GM21447 (cell line): ENCODE measurements around the gene SCGB1A1.

Experiments used
- ATAC-seq: cut with Tn5 transposase; IDR thresholded peaks from one replicate; pipeline ENCODE4 v1.9.1; 2021; ENCODE audit not compliant: unreplicated experiment

Gene SCGB1A1

DNA sequence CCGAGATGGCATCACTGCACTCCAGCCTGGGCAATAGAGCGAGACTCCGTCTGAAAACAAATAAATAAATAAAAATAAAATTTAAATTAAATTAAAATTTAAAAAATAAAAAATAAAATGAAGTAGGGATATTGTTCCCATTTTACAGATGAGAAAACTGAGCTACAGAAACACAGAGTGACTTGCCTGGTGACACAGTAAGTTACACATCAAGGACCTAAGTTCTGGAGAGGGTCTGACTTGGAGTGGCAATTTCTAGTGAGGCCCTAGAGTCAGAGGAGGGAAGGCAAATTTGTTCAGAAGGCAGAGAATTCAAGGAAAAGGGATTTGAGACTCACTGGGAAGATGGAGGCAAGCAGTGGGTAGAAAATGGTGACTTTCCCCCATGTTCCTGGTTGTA is 2.0 kb downstream of the SCGB1A1 start:
- no peak for ATAC-seq

DNA sequence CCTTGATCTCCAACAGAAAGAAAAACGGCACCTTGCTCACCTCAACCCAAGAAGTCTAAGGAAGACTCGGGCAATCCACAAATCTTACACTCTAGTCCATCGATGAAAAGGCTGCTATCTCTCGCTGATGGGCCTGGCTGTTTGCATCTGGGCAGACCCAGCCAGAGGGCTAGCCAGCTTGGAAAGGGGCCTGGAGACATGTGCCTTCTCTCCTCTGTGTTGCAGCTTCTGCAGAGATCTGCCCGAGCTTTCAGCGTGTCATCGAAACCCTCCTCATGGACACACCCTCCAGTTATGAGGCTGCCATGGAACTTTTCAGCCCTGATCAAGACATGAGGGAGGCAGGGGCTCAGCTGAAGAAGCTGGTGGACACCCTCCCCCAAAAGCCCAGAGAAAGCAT is 3.2 kb downstream of the SCGB1A1 start:
- ATAC-seq = no peak

DNA sequence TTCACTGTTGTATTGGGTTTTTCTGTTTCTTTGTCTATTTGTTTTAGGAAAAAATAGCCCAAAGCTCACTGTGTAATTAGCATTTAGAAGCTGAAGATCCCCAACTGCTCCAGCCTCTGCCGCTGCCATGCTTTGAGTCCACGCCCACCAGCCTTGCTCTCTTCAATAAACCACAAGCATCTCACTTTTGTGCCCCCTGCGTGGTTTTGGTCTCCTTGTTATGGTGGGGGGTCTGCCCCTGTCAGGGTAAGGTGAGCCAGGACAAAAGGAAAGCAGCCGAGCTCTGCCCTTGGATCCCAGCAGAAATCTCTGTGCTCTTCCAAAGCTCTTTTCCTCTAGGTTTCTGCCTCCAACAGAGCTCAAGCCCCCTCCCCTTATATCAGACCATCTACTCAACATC is 4.2 kb downstream of the SCGB1A1 start:
- ATAC-seq = no peak

DNA sequence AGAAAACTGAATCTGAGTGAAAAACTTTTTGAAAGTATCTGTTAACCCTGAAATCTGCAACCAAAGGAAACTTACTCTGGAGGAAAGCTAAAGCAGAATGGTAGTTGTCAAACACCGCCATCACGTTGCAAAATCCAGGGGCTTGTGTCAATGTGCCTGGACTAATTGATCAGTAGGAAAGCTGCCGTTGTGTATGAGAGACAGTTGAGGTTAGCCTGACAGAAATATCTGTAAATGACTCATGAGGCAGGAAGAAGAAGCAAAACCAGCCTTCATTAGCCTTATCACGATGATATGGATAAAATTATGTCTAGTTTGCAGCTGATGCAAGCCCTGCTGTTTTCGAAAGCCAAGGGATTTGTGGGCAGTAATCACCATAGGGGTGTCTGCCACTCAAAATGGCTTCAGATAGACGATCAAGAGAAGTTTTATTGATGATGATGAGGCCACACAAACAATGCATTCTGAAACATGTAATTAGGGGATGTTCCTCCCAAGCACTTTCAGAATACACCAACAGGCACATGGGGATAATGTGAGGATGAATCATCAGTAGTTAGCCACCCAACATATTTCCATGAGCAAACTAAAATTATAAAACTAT is 8.9 kb downstream of the SCGB1A1 start:
- no peak for ATAC-seq

DNA sequence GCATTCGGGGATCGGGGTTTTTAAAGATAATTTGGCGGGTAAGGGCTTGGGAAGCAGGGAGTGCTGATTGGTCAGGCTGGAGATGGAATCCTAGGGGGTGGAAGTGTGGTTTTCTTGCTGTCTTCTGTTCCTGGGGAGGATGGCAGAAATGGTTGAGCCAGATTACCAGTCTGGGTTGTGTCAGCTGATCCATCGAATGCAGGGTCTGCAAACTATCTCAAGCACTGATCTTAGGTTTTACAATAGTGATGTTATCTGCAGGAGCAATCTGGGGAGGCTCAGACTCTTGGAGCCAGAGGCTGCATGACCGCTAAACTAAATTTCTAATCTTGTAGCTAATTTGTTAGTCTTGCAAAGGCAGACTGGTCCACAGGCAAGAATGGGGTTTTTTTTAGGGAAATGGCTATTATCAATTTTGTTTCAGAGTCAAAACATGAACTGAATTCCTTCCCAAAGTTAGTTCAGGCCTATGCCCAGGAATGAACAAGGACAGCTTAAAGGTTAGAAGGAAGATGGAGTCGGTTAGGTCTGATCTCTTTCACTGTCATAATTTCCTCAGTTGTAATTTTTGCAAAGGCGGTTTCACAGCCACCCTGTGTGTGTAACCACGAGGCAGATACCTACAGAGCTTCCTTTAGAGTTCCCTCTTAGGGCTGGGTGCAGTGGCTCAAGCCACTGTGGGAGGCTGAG is 10.2 kb downstream of the SCGB1A1 start:
- ATAC-seq = no peak

DNA sequence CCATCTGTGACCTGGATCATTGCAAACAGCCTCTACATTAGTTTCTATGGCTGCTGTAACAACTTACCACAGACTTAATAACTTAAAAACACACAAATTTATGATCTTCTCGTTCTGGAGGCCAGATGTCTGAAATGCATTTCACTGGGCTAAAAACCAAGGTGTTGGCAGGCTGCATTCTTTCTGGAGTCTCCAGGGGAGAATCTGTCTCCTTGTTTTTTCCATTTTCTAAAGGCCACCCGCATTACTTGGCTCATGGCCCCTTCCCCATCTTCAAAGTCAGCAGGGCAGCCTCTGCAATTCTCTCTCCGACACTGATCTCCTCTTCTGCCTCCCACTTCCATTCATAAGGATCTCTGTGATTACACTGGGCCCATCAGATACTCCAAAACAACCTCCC is 11.6 kb downstream of the SCGB1A1 start:
- ATAC-seq = no peak

DNA sequence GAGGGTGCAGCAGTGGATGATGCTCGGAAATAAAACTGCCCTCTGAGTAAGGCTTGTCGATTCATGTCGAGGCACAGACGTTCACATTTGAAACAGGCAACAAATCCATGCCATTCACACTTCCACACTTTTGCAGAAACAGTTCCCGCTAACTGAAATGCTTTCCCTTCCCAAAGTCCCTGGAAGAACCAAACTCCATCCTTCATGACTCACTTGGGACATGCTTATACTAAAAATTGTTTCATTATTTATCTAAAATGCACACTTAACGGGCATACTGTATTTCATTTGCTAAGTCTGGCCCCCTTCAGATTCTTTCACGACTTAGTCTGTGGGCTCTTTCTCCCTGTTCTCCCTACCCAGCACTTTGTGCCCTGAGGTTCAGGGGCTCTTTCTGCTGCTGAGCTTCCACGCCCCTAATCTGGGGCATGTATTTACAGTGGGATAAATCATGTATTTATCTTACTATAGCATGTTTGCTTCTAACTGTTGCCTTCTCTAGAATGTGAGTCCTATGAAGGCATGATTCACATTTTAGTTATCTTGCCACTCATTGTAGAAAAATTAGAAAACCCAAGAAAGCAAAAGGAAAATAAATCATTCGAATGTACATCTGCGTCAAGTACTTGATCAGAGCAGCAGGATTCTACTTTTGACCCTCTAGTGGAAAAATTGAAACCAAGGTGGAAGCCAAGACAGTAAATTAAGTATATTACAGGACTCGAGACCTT is 12.5 kb downstream of the SCGB1A1 start:
- no peak for ATAC-seq

DNA sequence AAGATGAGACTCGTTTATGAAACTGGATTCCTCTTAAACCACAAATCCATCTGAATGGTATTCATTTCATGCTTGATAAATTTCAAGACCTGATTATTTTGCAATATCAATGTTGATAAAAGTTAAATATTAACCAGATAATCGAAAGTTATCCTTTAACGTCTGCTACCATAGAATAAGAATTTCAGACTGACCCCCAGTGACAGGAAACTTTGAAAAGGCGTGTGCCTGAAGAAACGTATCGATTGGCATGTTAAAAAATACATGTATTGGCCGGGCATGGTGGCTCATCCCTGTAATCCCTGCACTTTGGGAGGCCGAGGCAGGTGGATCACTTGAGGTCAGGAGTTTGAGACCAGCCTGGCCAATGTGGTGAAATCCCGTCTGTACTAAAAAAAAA is 13.9 kb downstream of the SCGB1A1 start:
- ATAC-seq = no peak

DNA sequence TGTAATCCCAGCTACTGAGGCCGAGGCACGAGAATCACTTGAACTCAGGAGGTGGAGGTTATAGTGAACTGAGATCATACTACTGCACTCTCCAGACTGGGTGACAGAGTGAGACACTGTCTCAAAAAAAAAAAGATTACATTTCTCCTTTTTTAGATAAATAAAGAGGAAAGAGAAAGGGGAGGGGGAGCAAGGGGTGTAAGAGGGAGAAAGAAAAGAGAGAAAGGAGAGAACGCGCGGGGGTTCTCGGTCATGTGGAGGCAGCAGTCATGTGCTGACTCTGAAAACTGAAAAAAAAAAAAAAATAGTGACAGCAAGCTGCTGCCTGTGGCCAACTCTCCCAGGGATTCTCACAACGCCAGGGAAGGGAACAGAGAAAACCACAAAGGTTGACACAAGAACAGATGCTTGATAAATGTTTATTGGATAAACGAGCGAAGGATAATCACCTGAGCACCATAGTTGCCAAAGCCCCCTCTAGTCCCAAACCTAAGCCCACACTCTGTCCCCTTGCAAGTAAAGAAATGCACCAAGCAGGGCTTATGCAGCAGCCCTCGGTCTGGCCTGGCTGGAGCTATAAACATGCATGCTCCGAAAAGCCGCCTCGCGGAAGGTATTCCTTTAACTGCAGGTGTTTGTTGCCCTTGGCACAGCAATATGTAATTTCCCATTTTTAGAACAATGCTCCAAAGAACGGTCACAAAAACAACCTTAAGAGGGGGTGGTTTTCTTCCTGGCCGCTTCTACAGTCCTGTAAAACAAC is 14.5 kb downstream of the SCGB1A1 start:
- ATAC-seq = no peak

DNA sequence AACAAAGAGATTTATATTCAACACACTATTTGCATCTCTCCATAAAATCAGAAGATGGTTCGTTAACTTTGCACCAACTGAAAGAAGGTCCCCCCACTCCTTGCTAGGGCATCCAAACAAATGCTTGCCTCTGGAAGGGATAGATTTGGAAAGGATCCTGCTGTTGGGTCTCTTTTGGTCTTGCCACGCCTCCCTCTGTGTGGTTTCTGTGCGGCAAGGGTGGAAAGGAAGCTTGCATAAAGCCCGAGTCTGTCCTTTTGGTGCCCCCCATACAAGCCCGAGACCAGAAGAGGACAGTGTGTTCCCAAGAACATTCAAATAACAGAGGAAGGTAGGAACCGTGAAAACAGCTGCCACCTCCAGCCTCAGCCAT is 15.1 kb downstream of the SCGB1A1 start:
- ATAC-seq = no peak

DNA sequence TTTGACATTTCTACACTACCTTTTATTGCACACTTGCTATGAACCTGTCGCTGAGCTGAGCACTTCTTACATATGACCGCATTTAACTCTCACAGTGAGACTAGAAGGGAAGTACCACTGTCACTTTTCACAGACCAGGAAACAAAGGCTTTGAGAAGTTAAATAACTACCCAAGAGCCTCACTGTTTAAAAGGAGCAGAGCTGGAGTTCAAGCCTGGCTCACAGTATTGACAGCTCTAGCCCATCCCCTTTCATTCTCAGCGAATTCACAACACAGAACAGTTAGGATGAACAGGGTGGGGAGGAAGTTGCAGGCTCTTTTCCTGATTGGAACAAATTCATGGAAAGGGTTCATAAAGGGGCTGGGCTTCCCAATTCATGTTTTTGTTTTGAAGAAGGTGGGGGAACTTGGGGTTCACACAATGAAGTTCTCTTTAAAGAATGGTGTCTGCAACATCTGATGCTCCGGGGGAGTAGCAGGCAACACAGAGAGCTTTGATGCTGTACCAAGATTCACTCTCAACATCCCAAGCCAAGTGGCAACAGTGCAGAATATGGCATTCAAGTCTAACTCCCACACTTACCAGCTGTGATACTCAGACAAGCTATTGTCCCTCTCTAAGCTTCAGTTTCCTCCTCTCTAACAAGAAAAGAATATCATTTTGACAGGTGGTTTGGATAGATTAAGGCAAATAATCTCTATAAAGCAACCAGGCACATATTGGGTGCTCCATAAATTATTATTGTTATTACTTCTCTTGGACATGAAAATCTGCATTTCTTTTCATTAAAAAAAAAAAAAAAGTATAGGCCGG is 17.2 kb downstream of the SCGB1A1 start:
- ATAC-seq = no peak

DNA sequence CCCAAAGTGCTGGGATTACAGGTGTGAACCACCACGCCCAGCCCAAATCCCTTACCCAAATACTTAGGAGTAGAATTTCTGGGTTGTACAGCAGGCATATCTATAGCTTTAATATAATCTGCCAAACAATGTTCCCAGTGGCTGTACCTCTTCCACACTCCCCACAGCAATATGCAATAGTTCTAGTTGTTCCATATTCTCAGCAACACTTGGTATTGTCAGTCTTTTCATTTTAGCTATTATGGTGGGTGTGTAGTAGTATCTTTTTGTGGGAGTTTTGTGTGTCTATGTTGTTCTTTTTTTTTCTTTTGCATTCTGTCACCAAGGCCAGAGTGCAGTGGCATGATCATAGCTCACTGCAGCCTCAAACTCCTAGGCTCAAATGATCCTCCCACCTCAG is 18.8 kb downstream of the SCGB1A1 start:
- ATAC-seq = no peak

DNA sequence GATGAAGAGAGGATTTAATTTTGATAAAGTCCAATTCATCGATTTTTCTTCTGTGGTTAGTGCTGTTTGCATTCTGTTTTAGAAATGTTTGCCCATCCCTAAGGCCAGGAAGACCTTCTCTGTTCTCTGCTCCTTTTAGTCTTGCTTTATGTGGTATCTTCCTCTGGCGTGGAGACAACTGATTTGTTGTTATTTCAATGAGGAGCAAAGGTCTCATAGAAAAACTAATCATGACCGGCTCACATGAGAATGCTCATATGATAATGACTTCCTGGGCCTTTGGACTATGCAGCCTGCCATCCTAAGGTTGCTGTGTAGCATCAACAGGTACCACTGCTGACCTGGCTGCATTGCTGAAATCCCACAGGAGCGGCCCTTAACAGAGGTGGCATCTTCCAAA is 19.8 kb downstream of the SCGB1A1 start:
- ATAC-seq = no peak

DNA sequence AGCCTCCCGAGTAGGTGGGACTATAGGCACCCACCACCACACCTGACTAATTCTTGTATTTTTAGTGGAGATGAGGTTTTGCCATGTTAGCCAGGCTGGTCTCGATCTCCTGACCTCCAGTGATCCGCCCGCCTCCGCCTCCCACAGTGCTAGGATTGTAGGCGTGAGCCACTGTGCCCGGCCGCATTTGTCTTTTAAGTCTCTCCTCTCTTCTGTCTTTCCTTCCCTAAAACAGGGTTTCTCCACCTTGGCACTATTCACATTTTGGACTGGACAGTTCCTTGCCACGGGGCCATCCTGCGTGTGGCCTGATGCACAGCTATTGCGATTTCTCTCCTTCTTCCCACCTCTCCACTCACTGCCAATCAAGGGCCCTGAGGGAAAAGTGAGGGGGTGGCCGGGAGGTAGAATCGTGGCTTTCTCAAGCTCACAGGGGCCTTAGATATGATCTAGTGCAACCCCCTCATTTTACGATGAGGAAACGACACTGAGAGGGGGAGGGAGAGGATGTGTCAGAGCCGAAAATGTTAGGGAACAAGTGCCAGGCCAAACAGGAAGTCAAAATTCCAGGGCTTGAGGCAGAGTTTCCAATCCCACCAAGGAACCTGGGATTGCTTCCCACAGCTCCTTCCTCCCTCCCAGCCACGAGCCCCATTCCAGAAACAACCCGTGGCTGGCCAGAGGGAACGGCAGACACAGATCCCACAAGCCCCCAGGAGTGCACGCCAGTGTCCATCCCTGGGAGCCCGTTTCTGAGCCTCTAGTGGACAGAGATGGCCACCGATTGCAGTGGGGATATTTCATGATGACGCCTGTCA is 21.2 kb downstream of the SCGB1A1 start:
- no peak for ATAC-seq

DNA sequence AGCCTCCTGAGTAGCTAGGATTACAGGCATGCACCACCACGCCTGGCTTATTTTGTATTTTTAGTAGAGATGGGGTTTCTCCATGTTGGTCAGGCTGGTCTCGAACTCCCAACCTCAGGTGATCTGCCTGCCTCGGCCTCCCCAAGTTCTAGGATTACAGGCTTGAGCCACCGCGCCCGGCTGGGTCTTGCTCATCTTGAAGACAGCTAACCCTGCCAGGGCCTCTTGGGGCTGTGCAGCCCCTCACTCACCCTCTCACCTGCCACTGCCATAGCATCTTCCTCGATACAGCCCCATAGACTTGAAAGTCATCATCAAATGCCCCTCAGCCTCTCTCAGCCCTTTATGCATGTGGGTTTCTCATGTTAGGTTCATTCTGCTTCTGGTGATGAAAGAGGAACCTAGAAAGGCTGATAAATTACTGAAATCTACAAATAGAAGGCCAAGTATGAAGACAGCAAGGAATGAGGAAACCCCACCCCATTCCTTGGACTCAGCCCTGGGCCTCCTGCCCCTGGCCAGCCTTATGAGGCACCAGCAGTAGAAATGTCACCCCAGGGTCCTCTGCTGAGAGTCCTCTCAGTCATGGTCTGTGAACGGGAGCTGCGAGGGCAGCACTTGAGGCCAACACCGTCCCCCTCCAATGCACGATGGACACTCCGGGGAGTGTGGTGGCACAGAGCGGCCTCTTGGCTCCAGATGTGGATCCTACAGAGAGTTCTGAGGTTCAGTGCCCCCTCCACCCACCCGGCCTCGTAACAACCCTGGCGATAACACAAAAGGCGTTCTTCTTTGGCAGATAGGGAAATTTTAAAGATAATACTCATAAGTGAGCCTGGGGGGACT is 24.8 kb downstream of the SCGB1A1 start:
- no peak for ATAC-seq

DNA sequence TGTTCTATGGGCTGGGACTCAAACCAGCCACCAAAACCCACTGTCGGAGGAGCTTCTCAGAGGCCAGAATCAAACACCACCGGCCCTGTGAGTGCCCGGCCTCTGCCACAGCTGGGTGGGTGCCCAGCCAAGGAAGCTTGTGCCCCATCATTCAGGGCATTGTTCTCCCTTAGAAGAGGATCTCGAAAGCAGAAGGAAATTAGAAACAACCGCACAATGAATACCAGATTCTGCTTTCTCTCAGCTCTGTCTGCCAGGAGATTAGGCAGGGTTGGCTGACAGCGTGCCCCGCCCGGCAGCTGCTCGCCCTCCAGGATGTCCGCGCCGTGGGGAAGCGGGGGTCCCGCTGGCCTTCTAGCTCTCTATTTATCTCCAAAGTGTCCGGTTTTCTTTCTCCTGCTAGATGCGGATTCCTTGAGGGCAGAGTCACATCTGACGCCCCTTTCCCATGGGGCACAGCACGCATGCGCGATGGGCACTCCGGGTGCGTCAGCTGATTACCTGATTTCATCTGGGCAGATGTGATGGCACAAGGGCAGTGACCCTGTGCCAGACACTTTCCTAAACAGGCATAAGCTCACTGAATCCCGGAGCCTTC is 25.5 kb downstream of the SCGB1A1 start:
- ATAC-seq = no peak

DNA sequence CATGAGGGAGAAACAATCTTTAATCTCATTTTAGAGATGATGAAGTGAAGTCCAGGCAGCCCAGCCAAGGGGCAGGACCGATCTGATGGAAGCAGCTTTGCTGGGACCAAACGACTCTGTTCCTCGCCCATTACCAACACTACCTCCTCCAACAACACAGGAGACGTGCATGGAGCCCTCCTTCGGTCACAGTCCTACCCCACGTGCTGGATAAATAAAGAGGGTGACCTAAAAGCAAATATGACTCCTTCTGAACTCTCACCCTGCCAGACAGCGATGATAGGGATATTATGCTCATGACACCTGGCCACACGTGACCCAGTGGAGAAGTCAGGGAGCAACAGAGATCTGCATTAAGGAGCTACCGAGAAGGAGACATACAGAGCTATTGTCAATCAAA is 26.0 kb downstream of the SCGB1A1 start:
- ATAC-seq = no peak

DNA sequence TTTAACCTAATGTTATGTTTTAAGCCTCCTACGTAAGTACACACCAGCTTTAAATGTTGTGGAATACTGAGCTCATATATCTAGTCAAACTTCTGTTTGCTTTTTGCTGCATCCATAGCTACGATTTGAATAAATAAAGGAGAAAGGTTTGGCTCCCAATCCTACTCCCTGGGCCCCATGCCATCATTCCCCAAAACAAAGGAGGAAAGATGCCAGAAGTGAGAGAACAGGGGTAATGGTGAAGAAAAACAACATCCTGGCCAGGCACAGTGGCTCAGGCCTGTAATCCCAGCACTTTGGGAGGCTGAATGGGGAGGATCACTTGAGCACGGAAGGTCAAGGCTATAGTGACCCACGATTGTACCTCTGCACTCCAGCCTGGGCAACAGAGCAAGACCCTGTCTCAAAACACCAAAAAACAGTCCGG is 26.5 kb downstream of the SCGB1A1 start:
- no peak for ATAC-seq

DNA sequence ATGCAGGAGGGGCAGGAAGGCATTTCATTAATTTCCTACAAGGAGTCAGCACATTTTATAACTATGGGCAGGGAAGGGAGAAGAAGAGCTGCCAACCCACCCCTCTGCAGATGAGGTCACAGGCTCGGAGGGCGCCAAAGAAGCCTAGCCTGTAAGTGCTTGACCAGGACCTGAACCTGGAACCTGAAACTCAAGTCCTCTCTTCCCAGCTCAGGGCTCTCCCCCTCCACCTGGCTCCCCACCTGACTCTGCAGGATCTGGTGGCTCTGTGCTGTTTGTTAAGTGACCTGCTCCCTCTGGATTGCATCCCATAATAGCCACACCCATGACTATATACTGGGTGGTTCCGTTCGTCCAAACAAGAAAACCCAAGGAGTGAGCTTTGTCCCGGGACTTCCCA is 27.3 kb downstream of the SCGB1A1 start:
- no peak for ATAC-seq
